HG03103 (cell line): ENCODE data around the gene C14orf119.

ENCODE experiments used
- ATAC-seq: cut with Tn5 transposase; IDR thresholded peaks from one replicate; pipeline ENCODE4 v1.9.1; 2021; ENCODE audit warnings: low read depth; ENCODE audit not compliant: unreplicated experiment

Gene C14orf119

DNA sequence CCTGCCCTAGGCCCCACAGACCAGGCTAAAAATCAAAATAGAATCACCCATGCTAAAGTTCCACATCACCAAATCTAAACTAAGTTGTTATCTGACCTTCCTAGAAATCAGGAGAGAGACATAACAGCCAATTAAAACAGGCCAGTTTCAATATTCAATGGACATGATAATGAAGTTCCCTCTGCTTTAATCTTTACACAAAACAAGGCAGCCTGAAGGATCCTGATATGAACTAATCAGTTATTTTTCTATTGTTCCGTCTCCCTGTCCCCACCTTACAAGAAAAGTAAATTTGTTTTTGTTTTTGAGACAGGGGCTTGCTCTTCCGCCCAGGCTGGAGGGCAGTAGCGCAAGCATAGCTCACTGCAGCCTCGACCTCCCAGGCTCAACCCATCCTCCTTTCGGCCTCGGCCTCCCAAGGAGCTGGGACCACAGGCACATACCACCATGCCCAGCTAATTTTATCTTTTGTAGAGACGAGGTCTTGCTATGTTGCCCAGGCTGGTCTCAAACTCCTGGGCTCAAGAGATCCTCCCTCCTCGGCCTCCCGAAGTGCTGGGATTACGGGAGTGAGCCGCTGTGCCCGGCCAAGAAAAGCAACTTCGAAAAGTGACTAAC lies 29.1 kb downstream of the C14orf119 start:
- ATAC-seq: no peak

DNA sequence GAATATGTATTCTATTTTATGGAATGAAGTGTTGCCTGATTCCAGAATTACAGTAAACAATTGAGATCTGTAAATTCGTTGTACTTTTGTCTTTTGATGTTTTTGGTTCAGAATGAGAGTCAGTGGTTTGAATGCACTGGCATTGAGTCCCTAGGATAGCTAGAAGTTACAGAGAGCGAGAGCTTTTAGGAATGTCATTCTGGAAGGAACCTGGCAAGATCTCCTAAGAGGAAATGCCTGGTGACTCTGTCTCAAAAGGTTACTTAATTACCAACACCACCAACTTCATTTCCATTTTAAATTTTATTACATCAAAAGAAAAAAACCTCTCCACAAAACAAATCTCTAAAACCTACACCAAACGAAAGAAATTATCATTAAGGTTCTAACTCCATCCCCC lies 29.7 kb downstream of the C14orf119 start:
- ATAC-seq: no peak

DNA sequence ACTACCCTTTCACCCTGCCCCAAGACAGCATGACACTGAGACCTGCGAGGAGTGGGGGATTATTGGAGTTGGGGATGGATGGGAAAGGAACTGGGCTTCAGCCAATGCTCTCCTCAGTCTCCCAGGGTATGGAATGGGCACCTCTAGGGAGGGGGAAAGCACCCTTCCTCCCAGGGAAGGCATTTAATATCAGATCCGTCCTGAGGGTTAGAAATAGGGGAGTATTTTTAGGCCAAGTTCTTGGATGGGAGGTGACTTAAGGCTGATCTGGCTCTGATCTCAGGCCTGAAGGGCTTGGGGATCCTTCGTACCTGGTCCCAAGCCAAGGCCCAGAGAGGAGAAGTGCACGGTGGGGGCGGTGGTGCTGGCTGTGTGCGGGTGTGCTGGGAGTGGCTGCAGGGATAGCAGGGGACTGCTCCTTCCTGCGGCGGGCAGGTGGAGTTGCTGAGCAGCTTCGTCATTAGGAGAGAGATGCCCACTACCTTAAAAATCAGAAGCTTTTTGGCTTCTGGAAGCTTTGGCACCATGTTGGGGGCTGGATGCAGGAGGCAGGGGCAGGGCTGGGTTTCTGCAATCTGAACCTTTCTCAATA lies 30.7 kb downstream of the C14orf119 start:
- no peak for ATAC-seq

DNA sequence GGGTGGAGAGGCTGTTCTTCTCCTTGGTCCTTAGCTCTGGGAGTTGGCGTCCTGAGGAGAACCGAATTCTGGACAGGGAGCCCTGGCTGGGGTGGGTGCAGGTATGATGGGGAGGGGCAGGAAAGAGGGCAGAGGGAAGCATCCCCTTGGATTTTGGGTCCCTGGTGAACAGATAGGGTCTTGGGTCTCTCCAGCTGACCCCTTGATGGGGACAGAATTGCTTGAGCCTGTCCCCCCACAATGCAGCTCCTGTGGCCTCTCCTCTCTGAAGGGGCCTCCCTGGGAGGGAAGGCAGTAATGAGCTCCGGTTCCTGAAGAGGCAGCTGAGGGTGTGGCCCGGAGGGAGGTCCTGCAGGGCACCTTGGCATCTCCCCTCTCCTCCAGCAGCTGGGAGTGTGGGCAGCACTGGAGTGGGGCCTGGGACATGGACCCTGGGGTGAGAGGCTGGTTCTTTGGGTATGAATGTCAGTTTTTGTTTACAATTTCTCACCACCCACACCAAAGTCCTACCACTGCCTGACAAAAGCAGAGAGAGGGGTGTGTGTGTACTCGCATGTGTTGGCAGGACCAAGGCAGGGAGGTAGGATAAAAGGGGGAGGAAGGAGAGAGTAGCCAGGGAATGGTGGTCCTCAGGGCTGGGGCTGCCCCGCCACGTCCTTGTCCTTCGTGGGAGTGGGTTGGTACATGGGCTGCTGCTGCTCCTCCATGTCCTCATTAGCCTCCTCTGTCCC lies 31.4 kb downstream of the C14orf119 start:
- no peak for ATAC-seq

DNA sequence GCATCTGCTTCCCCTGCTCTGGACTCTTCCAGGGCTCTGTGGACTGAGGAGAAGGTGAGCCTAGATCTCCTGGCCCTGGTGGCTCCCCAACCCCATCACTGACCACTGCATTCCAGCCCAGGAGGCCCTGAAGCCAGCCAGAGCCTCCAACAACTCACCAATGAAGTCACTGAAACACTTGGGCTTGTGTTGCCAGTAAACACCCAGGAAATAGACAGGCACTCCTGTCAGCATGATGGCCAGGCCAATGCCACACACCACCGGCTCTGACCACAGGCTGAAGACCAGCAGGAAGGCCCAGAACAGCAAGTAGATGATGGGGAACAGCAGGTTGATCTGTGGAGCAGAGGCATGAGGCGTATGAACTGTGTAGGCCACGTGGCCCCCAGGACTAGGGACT lies 32.6 kb downstream of the C14orf119 start:
- no peak for ATAC-seq

DNA sequence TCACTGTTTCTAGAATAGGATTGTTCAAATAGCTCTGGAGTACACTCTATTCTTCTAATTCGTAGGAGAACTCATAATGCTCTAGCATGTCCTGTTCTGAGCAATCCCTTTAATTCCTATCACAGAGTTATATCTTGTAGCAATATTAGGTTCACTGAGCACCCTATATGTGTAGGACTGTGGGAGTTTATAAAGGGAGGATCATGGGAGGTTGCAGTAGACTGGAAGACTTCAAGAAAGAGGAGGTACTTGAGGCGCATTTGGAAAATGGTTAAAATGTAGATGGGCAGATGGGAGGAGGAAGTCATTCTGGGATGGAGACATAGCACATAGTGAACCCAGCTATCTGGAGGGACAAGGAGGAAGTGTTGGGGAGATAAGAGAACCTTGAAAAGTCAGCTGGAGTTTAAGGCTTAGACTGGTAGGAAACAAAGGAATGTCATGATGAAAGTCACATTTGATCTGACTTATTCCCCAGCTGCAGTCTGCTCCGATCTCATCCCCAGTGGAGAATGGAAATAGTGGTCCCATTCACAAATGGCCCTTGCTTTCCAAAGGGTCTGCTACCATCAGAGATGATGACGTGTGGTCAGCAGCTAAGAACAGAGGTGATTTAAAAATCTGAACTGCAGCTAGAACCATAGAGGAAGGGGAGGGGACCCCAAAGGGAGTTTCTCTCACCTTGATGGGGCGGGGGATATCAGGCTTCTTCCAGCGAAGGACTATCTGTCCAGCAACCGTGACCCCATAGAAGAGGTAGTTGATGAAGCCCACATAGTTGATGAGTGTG lies 33.9 kb downstream of the C14orf119 start:
- ATAC-seq: no peak

DNA sequence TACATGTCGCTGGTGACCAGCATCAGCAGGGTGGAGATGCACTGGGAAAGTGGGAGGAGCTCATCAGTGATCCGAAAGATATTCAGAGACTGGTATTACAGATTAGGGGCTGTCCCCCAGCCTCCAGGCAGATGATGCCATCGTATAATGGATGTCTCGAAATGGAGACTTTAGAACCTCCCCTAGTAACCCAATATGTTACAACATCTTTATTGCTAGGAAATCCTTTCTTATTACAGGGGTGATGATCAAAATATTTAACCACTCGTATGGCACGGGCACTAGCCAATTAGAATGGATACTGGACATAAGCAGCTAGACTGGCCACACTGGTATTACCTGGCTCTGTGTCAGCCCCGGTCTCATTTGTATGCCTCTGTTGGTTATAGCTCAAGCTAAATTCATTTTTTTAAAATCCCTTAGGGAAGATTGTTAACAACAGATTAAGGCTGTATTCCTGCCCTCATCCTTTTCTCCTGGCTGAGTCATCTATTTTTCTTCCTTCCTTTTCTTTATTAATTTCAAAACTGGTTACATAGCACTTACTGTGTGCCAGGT lies 34.5 kb downstream of the C14orf119 start:
- ATAC-seq: no peak

DNA sequence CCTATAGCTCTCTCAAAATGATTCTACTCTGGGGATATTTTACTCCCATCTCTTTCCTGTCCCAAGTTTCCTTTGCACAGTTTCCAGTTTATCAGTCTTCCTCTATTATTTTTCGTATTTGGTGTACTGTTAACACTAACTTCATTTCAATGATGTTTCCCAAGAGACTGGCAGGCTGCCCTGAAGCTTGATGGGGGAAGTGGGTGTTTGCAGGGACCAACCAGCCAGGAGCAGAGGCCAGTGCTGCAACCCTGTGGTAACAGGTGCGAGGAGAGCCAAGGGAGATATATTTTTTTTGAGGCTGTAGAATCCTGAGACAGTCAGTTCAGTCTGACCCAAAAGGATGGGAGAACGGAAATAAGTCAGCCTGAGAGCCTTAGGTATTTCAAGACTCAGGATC lies 35.6 kb downstream of the C14orf119 start:
- no peak for ATAC-seq

DNA sequence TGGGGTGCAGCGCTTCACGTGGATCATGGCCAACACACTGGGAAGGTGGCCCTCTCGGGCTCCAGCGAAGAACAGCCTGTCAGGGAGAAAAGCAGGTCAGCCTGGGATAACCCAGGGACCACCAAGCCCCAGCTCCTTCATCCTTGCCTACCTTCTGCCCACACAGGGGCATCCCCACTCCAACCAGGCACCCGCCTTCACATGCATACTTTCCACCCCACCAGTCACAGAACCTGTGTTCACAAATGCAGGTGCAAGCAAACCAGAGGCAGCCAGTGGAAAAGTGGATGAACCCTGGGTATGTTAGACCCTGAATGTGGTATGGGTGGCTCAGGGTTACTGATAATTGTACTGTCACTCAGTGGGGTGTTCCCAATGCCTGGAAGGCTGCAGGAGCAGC lies 36.2 kb downstream of the C14orf119 start:
- no peak for ATAC-seq

DNA sequence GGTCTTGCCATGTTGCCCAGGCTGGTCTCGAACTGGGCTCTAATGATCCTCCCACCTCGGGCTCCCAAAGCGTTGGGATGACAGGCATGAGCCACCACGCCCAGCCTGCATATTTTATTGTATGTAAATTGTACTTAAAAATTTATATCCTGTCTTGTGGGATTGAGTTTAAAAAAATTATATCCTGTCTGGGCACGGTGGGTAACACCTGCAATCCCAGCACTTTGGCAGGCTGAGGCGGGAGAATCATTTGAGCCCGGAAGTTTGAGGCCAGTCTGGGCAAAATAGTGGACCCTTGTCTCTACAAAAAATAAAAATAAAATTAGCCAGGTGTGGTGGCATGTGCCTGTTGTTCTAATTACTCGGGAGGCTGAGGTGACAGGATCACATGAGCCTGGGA lies 37.7 kb downstream of the C14orf119 start:
- no peak for ATAC-seq

DNA sequence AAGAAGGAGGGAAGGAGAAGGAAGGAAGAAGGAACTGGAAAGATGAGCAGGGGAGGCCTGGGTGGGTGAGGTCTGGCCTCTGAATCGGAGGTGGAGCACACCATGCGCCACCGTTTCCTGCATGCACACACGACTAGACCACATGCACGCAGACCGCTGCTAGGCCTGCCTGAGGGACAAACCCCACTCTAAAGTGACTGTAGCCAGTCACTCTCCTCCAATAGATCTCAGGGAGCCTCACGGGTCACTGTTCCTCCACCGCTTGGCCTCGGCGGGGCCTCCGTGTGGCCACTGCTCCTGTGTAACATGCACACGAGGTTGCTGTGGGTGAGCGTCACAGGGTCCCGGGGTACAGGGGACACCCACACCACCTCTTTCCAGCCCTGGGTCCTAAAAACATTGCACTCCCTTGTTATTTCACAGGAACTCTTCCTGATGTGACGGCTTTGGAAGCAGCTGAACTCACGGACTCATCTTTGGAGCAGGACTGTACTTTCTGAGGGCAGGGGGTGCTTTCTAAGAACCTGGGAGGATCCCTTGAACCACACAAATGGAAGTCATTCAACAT lies 41.3 kb downstream of the C14orf119 start:
- no peak for ATAC-seq

DNA sequence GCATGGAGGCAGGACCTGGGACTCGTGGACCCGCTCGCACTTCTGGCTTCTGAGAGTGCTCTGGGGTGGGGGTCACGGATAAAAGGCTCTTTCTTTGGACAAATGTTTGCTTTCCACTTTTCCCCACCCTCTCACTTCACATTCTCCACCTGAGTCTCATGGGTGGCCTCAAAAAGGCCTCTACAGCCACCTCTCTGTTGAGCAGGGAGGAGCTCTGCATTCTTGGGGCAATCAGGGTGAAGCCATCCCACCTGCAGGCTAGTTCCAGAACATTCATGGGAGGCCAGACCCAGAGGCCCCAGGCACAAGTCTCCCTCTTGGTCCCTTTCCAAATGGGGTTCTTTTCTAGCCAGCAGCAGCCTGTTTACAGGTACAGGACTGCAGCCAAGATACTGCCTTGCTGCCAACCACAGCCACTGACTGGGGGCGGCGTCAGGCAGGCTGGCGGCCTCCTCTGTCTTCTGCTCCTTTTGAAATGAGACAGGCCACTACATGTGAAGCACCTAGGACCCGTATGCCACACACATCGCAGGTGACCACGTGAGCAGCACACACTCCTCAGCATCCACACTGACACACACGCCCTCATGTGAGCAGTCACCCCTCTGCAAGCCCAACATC lies 42.0 kb downstream of the C14orf119 start:
- no peak for ATAC-seq

DNA sequence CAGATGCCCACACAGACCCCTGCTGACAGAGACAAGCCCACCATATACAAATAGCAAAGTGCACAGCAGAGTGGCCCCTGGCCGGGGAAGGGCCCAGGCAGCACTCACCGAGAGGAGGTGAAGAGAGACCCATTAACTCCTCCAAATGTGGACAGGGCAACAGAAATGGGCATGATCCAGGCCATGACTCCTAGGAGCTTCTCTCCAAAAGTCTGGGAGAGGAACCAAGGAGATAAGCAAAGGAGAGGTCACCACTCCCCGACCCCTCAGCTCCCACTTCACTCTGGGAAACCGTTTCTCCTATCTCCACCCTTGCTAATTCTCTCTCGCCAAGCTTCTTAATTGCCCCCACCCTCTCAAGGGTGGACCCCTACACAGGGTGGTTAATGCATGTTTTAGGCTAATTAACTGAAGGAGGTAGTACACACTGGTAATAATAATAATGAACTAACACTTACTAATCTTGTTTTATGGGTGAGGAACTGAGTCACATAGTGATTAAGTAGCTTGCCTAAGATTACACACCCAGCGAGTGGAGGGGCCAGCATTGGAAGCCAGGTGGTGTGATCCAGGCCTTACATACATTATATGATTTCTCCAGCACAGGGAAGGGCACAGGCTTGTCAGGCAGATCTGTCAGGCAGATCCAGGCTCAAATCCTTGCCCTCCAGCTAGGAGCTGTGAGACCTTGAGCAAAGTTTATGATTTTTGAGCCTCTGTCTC lies 42.7 kb downstream of the C14orf119 start:
- no peak for ATAC-seq

DNA sequence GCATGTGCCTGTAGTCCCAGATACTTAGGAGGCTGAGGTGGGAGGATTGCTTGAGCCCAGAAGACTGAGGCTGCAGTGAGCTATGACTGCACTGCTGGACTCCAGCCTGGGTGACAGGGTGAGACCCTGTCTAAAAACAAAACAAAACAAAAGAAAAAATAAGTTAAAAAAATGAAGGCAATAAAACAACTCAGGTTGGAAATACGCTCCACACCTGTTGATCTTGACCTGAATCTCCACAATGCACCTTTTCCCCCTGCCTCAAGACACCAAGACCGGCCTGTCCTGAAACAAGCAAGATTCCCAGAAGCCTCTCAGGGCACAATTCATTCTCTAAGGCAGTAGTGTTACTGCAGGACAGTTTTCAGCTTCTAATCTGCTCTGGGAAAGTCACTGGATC lies 44.6 kb downstream of the C14orf119 start:
- no peak for ATAC-seq

DNA sequence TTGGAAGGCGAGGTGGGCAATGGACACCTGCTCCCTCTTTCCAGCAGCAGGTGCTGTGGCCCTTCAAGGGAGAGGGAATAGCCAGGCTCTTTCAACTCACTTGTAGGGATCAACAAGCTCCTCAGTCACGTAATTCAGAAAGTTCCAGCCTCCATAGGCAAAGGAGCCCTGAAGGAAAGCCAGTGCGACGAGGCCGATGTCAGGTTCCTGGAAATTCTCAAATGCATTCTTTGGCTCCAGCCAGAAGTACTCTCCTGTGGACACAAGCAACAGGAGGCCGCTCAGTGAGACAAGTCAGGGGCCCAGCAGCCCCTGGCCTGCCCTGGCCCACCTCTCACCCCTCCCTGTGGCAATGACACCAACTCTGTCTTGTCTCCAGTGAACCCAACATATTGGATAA lies 45.1 kb downstream of the C14orf119 start:
- no peak for ATAC-seq

DNA sequence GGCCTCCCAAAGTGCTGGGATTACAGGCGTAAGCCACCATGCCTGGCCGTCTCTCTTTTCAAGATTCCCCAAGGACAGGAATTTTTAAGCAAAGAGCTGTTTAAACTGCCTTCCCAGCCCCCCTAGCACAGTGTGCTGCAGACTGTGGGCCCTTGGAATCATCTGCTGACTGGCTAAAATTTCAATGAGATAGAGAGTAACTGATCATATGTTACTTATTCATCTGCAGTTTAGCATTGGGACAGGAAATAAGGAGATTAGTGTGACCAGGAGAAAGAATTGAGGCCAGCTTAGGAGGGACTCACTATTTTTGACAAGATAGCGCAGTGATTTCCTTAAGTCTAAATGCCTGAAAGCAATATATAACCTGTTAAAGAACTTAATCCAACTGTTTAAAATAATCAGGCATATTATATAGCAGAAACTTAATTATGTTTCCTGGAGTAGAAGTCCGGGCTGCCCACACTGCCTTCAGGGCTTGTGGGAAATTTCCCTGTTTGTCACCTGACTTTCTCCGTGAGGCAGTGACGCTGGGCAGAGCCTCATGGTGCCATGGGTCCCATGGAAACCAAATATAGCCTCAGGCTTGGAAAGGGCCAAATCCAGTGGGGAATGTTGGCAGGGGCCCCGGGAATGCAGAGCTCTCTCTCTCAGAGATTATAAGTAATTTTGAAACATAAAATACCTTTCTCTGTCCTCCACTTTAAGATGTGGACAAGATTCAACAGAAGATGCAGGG lies 46.6 kb downstream of the C14orf119 start:
- ATAC-seq: no peak

DNA sequence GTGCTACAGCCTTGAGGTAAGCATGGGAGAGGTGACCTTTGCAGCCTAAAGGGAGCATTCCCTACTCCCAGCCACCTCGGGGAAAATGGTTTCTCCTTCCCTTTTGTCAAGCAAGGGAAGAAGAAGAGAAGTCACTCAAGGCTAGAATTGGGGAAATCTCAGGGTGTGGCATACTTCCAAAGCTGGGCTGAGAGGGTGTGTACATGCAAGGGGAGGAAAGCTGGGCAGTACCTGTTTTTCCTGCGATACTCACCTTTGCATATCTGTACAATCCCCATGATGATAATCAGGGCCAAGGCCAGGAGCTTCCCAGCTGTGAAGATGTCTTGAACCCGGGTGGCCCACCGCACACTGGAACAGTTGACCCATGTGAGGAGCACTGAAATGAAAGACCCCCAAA lies 47.5 kb downstream of the C14orf119 start:
- ATAC-seq: no peak

DNA sequence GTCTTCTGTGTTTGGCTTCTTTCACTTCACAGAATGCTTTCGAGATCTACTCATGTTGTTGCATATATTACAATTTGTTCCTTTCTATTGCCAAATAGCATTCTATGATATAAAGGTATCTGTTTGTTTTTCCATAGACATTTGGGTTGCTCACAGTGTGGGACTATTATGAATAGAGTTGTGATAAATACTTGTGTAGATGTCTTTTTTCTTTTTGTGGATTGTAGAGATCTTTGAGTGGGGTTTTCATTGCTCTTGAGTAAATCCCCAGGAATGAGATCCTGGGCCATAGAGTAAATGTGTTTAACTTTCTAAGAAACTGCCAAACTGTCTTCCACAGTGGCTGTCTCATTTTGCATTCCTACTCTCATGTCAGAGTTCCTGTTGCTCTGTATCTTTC lies 48.6 kb downstream of the C14orf119 start:
- ATAC-seq: no peak

DNA sequence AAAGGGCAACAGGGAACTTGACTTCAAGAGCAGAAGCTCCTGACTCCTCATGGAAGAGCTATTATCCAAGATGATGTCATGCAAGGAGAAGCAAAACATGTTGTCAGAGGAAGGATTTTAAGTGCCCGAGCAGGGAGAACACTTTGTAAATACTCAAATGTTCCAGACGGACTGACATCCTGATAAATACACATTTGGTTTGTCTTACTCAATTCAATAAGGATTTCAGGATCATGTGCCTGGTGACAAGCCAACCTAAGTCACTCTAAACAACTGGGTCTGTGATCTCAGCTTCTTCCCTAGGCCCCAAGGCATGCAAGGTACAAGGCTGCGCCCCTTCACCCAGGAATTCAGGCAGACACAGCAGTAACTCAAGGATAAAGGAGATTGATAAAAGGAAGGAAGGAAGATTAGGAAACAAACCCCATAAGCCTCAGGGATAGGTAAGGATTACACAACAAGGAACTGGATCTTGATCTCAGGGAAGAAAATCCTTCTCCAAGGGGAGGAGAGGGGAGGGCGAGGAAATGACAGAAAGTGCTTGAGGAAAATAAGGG lies 50.6 kb downstream of the C14orf119 start:
- ATAC-seq: no peak
